H9 (cell line): ENCODE results near the gene LRP10. TPM values are rescaled to one million over a fixed set of nuclear protein-coding genes. Genes with fewer than 3 reads are reported as not detected.

Experiments
- DNase-seq: peaks from one replicate; pipeline ENCODE4 v3.0.0-alpha.2; 2017
- H2AFZ ChIP-seq: one replicate; pipeline ENCODE4 v1.6.1; 2013; ENCODE audit warnings: mild to moderate bottlenecking, low read length, control low read depth, moderate library complexity
- H2AK5ac ChIP-seq: 2 replicates; pipeline ENCODE4 v1.6.1; 2013; ENCODE audit warnings: low read length, control low read depth, mixed read lengths; ENCODE audit not compliant: insufficient read length
- H2BK120ac ChIP-seq: one replicate; pipeline ENCODE4 v1.6.1; 2013; ENCODE audit warnings: low read depth, mild to moderate bottlenecking, low read length, control low read depth, inconsistent platforms; ENCODE audit not compliant: poor library complexity, severe bottlenecking
- H2BK12ac ChIP-seq: 2 replicates; pipeline ENCODE4 v1.6.1; 2013; ENCODE audit warnings: low read length, control low read depth, mixed read lengths, low read depth; ENCODE audit not compliant: insufficient read length
- H2BK15ac ChIP-seq: 2 replicates; pipeline ENCODE4 v1.6.1; 2013; ENCODE audit warnings: low read depth, low read length, control low read depth
- H2BK20ac ChIP-seq: one replicate; pipeline ENCODE4 v1.6.1; 2013; ENCODE audit warnings: low read depth, mild to moderate bottlenecking, low read length, control low read depth, inconsistent platforms; ENCODE audit not compliant: poor library complexity, severe bottlenecking
- H2BK5ac ChIP-seq: 2 replicates; pipeline ENCODE4 v1.6.1; 2013; ENCODE audit warnings: low read length, control low read depth, mixed read lengths; ENCODE audit not compliant: insufficient read length
- H3K14ac ChIP-seq: 2 replicates; pipeline ENCODE4 v1.6.1; 2013; ENCODE audit warnings: low read length, control low read depth; ENCODE audit not compliant: insufficient read depth
- H3K18ac ChIP-seq: 2 replicates; pipeline ENCODE4 v1.6.1; 2013; ENCODE audit warnings: low read depth, mild to moderate bottlenecking, mixed read lengths, low read length, control low read depth; ENCODE audit not compliant: insufficient read length
- H3K23ac ChIP-seq: 2 replicates; pipeline ENCODE4 v1.6.1; 2013; ENCODE audit warnings: low read length, control low read depth, mixed read lengths, low read depth; ENCODE audit not compliant: insufficient read length
- H3K23me2 ChIP-seq: 2 replicates; pipeline ENCODE4 v1.6.1; 2013; ENCODE audit warnings: low read depth, mild to moderate bottlenecking, mixed read lengths, low read length, control low read depth; ENCODE audit not compliant: insufficient read length, poor library complexity, severe bottlenecking
- H3K27ac ChIP-seq: 2 replicates; pipeline ENCODE4 v1.5.1; 2013; ENCODE audit warnings: low read length, control low read depth, mixed read lengths, low read depth; ENCODE audit not compliant: insufficient read length
- H3K27me3 ChIP-seq: 2 replicates; pipeline ENCODE4 v1.6.1; 2013; ENCODE audit warnings: low read length, control low read depth, inconsistent platforms; ENCODE audit not compliant: insufficient read depth
- H3K4ac ChIP-seq: 2 replicates; pipeline ENCODE4 v1.6.1; 2013; ENCODE audit warnings: low read depth, mild to moderate bottlenecking, control low read depth, inconsistent platforms, low read length, moderate library complexity
- H3K4me1 ChIP-seq: 2 replicates; pipeline ENCODE4 v1.6.1; 2013; ENCODE audit warnings: low read length, control low read depth, inconsistent platforms; ENCODE audit not compliant: insufficient read depth
- H3K4me2 ChIP-seq: 2 replicates; pipeline ENCODE4 v1.6.1; 2013; ENCODE audit warnings: low read length, control low read depth, mixed read lengths; ENCODE audit not compliant: insufficient read length, insufficient read depth
- H3K56ac ChIP-seq: 2 replicates; pipeline ENCODE4 v1.6.1; 2013; ENCODE audit warnings: low read depth, mild to moderate bottlenecking, mixed read lengths, low read length, control low read depth; ENCODE audit not compliant: insufficient read length
- H3K79me1 ChIP-seq: 2 replicates; pipeline ENCODE4 v1.6.1; 2013; ENCODE audit warnings: low read depth, mild to moderate bottlenecking, moderate library complexity, low read length, control low read depth, inconsistent platforms; ENCODE audit not compliant: insufficient read depth, poor library complexity, severe bottlenecking
- H3K79me2 ChIP-seq: 2 replicates; pipeline ENCODE4 v1.6.1; 2013; ENCODE audit warnings: low read length, control low read depth, inconsistent platforms; ENCODE audit not compliant: insufficient read depth
- H3K9ac ChIP-seq: 2 replicates; pipeline ENCODE4 v1.6.1; 2013; ENCODE audit warnings: low read length, control low read depth, mixed read lengths; ENCODE audit not compliant: insufficient read length; ENCODE audit errors: extremely low read depth
- H3K9me3 ChIP-seq: one replicate; pipeline ENCODE4 v1.6.1; 2013; ENCODE audit warnings: low read depth, low read length, inconsistent platforms; ENCODE audit not compliant: control insufficient read depth
- H3T11ph ChIP-seq: one replicate; pipeline ENCODE4 v1.6.1; 2013; ENCODE audit warnings: mild to moderate bottlenecking, low read length, control low read depth, inconsistent platforms
- H4K20me1 ChIP-seq: one replicate; pipeline ENCODE4 v1.6.1; 2013; ENCODE audit not compliant: control insufficient read depth, insufficient read length, insufficient read depth
- H4K5ac ChIP-seq: 2 replicates; pipeline ENCODE4 v1.6.1; 2013; ENCODE audit warnings: low read depth, mild to moderate bottlenecking, mixed read lengths, low read length, control low read depth; ENCODE audit not compliant: insufficient read length
- H4K8ac ChIP-seq: replicated peaks from 2 replicates; pipeline ENCODE4 v1.6.1; 2013; ENCODE audit warnings: low read length, control low read depth, mixed read lengths, low read depth; ENCODE audit not compliant: insufficient read length
- H4K91ac ChIP-seq: 2 replicates; pipeline ENCODE4 v1.6.1; 2013; ENCODE audit warnings: low read depth, mild to moderate bottlenecking, moderate library complexity, mixed read lengths, low read length, control low read depth; ENCODE audit not compliant: insufficient read length
- H3K27ac Mint-ChIP-seq, 3 experiments: 2 replicates in 2 of 3; 3 replicates in 1 of 3; pipeline ENCODE4 v1.8.0; 2020 to 2021; ENCODE audit warnings: mixed read lengths in 3 of 3, mild to moderate bottlenecking in 1 of 3, moderate library complexity in 1 of 3
- H3K27me3 Mint-ChIP-seq: 2 replicates; pipeline ENCODE4 v1.8.0; 2021; ENCODE audit warnings: low read depth, mild to moderate bottlenecking, moderate library complexity, mixed read lengths
- H3K36me3 Mint-ChIP-seq, 3 experiments: 2 replicates in 2 of 3; 3 replicates in 1 of 3; pipeline ENCODE4 v1.8.0; 2020 to 2021; ENCODE audit warnings: low read depth in 3 of 3, mixed read lengths in 3 of 3; ENCODE audit not compliant: insufficient read depth in 1 of 3
- H3K4me1 Mint-ChIP-seq, 2 experiments: 2 replicates each; pipeline ENCODE4 v1.8.0; 2020; ENCODE audit warnings: mixed read lengths in 2 of 2
- H3K4me3 Mint-ChIP-seq, 2 experiments: 2 replicates in 1 of 2; 3 replicates in 1 of 2; pipeline ENCODE4 v1.8.0; 2020 to 2021; ENCODE audit warnings: mild to moderate bottlenecking in 2 of 2, mixed read lengths in 2 of 2, moderate library complexity in 1 of 2
- H3K9me3 Mint-ChIP-seq, 2 experiments: 2 replicates in 1 of 2; 3 replicates in 1 of 2; pipeline ENCODE4 v1.8.0; 2020; ENCODE audit warnings: mild to moderate bottlenecking in 2 of 2, mixed read lengths in 2 of 2, moderate library complexity in 1 of 2
- CTCF ChIP-seq: fragments of 200-600 bp; sonication (generic); conservative IDR thresholded peaks from 3 replicates; pipeline ENCODE4 v1.8.0; 2021; ENCODE audit warnings: antibody characterized with exemption, mild to moderate bottlenecking
- WGBS: extraction: QIAGEN DNeasy Blood & Tissue Kit; methylation state at CpG from one replicate; pipeline ENCODE4 v1.1.7; 2013; ENCODE audit warnings: missing lambda C conversion rate, low lambda C conversion rate, mixed read lengths; ENCODE audit not compliant: insufficient read length; ENCODE audit errors: extremely low coverage; 5-methylcytosine and 5-hydroxymethylcytosine counted together
- total RNA-seq: library from RNA; stranded (reverse); gene quantifications from 2 replicates; pipeline ENCODE4 v1.2.1, GENCODE V29; 2021

Gene LRP10
- total RNA-seq, 1 experiment from 2014 or later = 13.3 TPM

- Histone ChIP-seq H3K23ac (no peak overlapping the region), H3K14ac (no peak overlapping the region), H4K5ac (no peak overlapping the region), H3K27me3 (no peaks in the 10 kb centered on the region), H3K9ac (no peak overlapping the region), H3K18ac (no peak overlapping the region), H3K56ac (no peak overlapping the region), H3K4me2 (no peak overlapping the region), H3K27ac (no peak overlapping the region), H3K4ac (no peak overlapping the region), H3T11ph (no peak overlapping the region), H2BK5ac (no peak overlapping the region), H3K4me1 (no peaks in the 10 kb centered on the region; the same call in 1 of the 2 replicates), H2AFZ (no peak overlapping the region), H3K79me1 (no peaks in the 10 kb centered on the region), H3K79me2 (no peaks in the 10 kb centered on the region), H2BK20ac (no peak overlapping the region), H2BK12ac (no peak overlapping the region), H4K8ac (no peak overlapping the region), H3K23me2 (peaks cover 6% of the 10 kb centered on the region), H4K91ac (no peak overlapping the region), H2AK5ac (no peak overlapping the region), H2BK15ac (no peak overlapping the region), H3K9me3 (no peaks in the 10 kb centered on the region), H2BK120ac (no peak overlapping the region), H4K20me1 (no peaks in the 10 kb centered on the region)
- Mint-ChIP-seq H3K27ac (no peak overlapping the region), H3K9me3 (no peaks in the 10 kb centered on the region), H3K27me3 (peaks cover 8% of the 10 kb centered on the region), H3K4me1 (peaks cover 18 to 21% of the 10 kb centered on the region in 2 experiments), H3K36me3 (peaks cover 0 to 17% (median 5%) of the 10 kb centered on the region in 3 experiments; a peak in 6 of 7 replicates), H3K4me3 (no peak overlapping the region)
- DNase-seq = no peak
- no CpG with 5 or more reads among the region's 8 CpGs for WGBS
- no peak for TF ChIP-seq CTCF
Measured at GRCh38 chr14:22878271-22879246, 7.0 kb downstream of the LRP10 start.
